Prostate gland (tissue), 2 donors: ENCODE data around the gene LRRC26.

Experiments
- POLR2A ChIP-seq: fragments of 450-650 bp; IDR thresholded peaks from one replicate; pipeline ENCODE4 v1.6.1; 2016; ENCODE audit warnings: antibody characterized with exemption, mild to moderate bottlenecking
- TF ChIP-seq, protein P1 (sequence below), 4 experiments: fragments of 200-600 bp in 2 of 4; fragments of 450-650 bp in 2 of 4; sonication (generic) in 2 of 4; IDR thresholded peaks; 1 replicate in 3 of 4; 2 replicates in 1 of 4; pipeline ENCODE4 v1.5.1; 2016 to 2019; ENCODE audit warnings: antibody characterized with exemption in 4 of 4, mild to moderate bottlenecking in 2 of 4, moderate library complexity in 2 of 4

DNA sequence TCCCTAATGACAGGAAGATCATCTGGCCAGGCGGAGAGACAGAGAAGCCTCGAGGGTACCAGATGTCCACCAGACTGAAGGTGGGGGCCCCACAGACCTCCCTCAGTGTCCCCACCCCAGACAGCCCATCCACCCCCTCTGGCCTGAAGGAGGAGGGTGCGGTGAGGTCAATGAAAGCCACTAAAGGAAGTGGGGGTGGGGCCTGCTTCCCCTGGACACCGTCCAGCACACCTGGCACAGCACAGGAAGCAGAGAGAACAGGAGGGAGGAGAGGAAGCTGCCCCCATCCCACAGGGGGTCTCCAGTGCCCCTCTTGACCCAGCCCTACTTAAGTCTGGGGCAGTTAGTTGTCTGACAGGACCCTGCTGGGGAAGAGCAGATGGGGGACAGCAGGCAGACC, 11.2 kb downstream of the LRRC26 start:
- TF ChIP-seq, protein P1, sequence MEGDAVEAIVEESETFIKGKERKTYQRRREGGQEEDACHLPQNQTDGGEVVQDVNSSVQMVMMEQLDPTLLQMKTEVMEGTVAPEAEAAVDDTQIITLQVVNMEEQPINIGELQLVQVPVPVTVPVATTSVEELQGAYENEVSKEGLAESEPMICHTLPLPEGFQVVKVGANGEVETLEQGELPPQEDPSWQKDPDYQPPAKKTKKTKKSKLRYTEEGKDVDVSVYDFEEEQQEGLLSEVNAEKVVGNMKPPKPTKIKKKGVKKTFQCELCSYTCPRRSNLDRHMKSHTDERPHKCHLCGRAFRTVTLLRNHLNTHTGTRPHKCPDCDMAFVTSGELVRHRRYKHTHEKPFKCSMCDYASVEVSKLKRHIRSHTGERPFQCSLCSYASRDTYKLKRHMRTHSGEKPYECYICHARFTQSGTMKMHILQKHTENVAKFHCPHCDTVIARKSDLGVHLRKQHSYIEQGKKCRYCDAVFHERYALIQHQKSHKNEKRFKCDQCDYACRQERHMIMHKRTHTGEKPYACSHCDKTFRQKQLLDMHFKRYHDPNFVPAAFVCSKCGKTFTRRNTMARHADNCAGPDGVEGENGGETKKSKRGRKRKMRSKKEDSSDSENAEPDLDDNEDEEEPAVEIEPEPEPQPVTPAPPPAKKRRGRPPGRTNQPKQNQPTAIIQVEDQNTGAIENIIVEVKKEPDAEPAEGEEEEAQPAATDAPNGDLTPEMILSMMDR (IDR thresholded peaks at IDR 0.05), result no peak
- no peak for TF ChIP-seq POLR2A
